ENCODE measurements around the gene GPRIN3.

- TF ChIP-seq POLR2AphosphoS5 (IDR thresholded peaks at IDR 0.05; ENCODE audit: borderline replicate concordance, low read depth, low read length), result no peak
- no peak for TF ChIP-seq EZH2 (IDR thresholded peaks at IDR 0.05)
Observed at GRCh38 chr4:89263265-89263664, 44.3 kb downstream of the GPRIN3 start.

All from SK-N-MC (cell line).